HCT116 (cell line): ENCODE results near the gene APOBEC3A. TPM values are rescaled to one million over a fixed set of nuclear protein-coding genes. Genes with fewer than 3 reads are reported as not detected.

Experiments used
- ATAC-seq: fragments of 200-7000 bp; cut with Tn5 transposase; 2 replicates; pipeline ENCODE4 v1.9.1; 2020; ENCODE audit warnings: mild to moderate bottlenecking, moderate library complexity
- BruUV-seq: library from RNA; stranded (reverse); fragments of 400-500 nt; replicated peaks from 2 replicates; lab custom pipeline; 2021; lab: Mats Ljungman, UMichigan
- CTCF ChIA-PET: fragments of 300-600 bp; sonication (Branson Sonifier 250); formaldehyde crosslinking; loops from one replicate; lab custom pipeline; 2021; ENCODE audit warnings: antibody characterized with exemption; lab: Charles Lee
- POLR2A ChIA-PET: fragments of 300-600, 350-600 bp; sonication (Branson Sonifier 250); formaldehyde crosslinking; loops from one replicate; lab custom pipeline; 2021; ENCODE audit warnings: antibody characterized with exemption; lab: Charles Lee
- RAD21 ChIA-PET, 2 experiments: fragments of 300-600 bp; sonication (Branson Sonifier 250); formaldehyde crosslinking; loops; one replicate each; lab custom pipeline; 2023; ENCODE audit warnings: low total read pairs in 2 of 2; ENCODE audit not compliant: uncharacterized antibody in 2 of 2, unreplicated experiment in 2 of 2, low non-redundant PET in 1 of 2; lab: Charles Lee
- DNase-seq: peaks from one replicate; pipeline ENCODE4 v3.0.0-alpha.2; 2010; ENCODE audit warnings: low read depth, low spot score
- H2AFZ ChIP-seq: fragments of 200-600 bp; shearing (Covaris generic), sonication (generic); 2 replicates; pipeline ENCODE4 v1.6.1; 2017; ENCODE audit warnings: low read depth, mixed run types, mixed read lengths, antibody characterized with exemption, low read length; ENCODE audit not compliant: poor library complexity, severe bottlenecking
- H3K27ac ChIP-seq: 2 replicates; pipeline ENCODE4 v1.5.1; 2012; ENCODE audit warnings: low read depth, low read length
- H3K27me3 ChIP-seq: fragments of 200-600 bp; sonication (generic); 2 replicates; pipeline ENCODE4 v1.6.1; 2016; ENCODE audit warnings: mixed run types, low read length, mixed read lengths; ENCODE audit not compliant: insufficient read depth
- H3K36me3 ChIP-seq, 2 experiments: fragments of 200-500 bp in 1 of 2; fragments of 200-600 bp in 1 of 2; sonication (Bioruptor generic) in 1 of 2; sonication (generic) in 1 of 2; 2 replicates each; pipeline versions ENCODE4 v1.5.1 to v1.6.1; 2014 to 2016; ENCODE audit warnings: low read length in 2 of 2, inconsistent platforms in 1 of 2, mixed read lengths in 1 of 2, mixed run types in 1 of 2; ENCODE audit not compliant: insufficient read depth in 2 of 2, control insufficient read depth in 1 of 2
- H3K4me1 ChIP-seq, 2 experiments: fragments of 200-600 bp in 1 of 2; sonication (generic) in 1 of 2; 2 replicates each; pipeline versions ENCODE4 v1.5.1 to v1.6.1; 2012 to 2017; ENCODE audit warnings: low read length in 2 of 2, inconsistent platforms in 1 of 2, mild to moderate bottlenecking in 1 of 2, mixed read lengths in 1 of 2, mixed run types in 1 of 2, moderate library complexity in 1 of 2; ENCODE audit not compliant: insufficient read depth in 2 of 2, control insufficient read depth in 1 of 2
- H3K4me2 ChIP-seq: fragments of 200-600 bp; sonication (generic); 2 replicates; pipeline ENCODE4 v1.6.1; 2017; ENCODE audit warnings: mixed run types, low read length, mixed read lengths
- H3K4me3 ChIP-seq, 2 experiments: fragments of 200-600 bp in 1 of 2; sonication (generic) in 1 of 2; replicated peaks in 1 of 2; 2 replicates each; pipeline ENCODE4 v1.5.1; 2011 to 2016; ENCODE audit warnings: low read length in 2 of 2, control low read depth in 1 of 2, low read depth in 1 of 2, mild to moderate bottlenecking in 1 of 2, mixed read lengths in 1 of 2, mixed run types in 1 of 2
- H3K79me2 ChIP-seq: fragments of 200-600 bp; sonication (generic); 2 replicates; pipeline ENCODE4 v1.6.1; 2017; ENCODE audit warnings: mild to moderate bottlenecking, mixed run types, low read length, moderate library complexity, mixed read lengths; ENCODE audit not compliant: insufficient read depth
- H3K9ac ChIP-seq: fragments of 200-600 bp; sonication (generic); 2 replicates; pipeline ENCODE4 v1.6.1; 2016; ENCODE audit warnings: low read length, mixed read lengths
- H3K9me2 ChIP-seq: fragments of 200-600 bp; sonication (generic), shearing (Covaris generic); 2 replicates; pipeline ENCODE4 v1.6.1; 2017; ENCODE audit warnings: mixed run types, mild to moderate bottlenecking, moderate library complexity; ENCODE audit not compliant: insufficient read depth
- H3K9me3 ChIP-seq, 2 experiments: fragments of 200-500 bp in 1 of 2; fragments of 200-600 bp in 1 of 2; sonication (Bioruptor generic) in 1 of 2; sonication (generic) in 1 of 2; 2 replicates each; pipeline ENCODE4 v1.6.1; 2014 to 2017; ENCODE audit warnings: low read length in 2 of 2, mixed read lengths in 2 of 2, inconsistent platforms in 1 of 2, low read depth in 1 of 2, mild to moderate bottlenecking in 1 of 2, mixed run types in 1 of 2, moderate library complexity in 1 of 2; ENCODE audit not compliant: control insufficient read depth in 1 of 2, insufficient read depth in 1 of 2
- H4K20me1 ChIP-seq: fragments of 200-600 bp; sonication (generic), shearing (Covaris generic); 2 replicates; pipeline ENCODE4 v1.6.1; 2017; ENCODE audit warnings: mixed run types, mild to moderate bottlenecking, moderate library complexity; ENCODE audit not compliant: insufficient read depth
- CBX3 ChIP-seq: IDR thresholded peaks from 2 replicates; pipeline ENCODE4 v1.6.1; 2012; ENCODE audit warnings: low read depth
- CEBPB ChIP-seq: IDR thresholded peaks from 2 replicates; pipeline ENCODE4 v1.6.1; 2012; ENCODE audit warnings: low read depth
- ELF1 ChIP-seq: IDR thresholded peaks from 2 replicates; pipeline ENCODE4 v1.6.1; 2012; ENCODE audit warnings: low read depth, borderline replicate concordance
- EZH2 ChIP-seq: fragments of 200-600 bp; sonication (generic); IDR thresholded peaks from 2 replicates; pipeline ENCODE4 v1.6.1; 2017; ENCODE audit warnings: antibody characterized with exemption, mixed run types
- EZH2phosphoT487 ChIP-seq: fragments of 200-600 bp; IDR thresholded peaks from 2 replicates; pipeline ENCODE4 v1.6.1; 2018; ENCODE audit warnings: antibody characterized with exemption, borderline replicate concordance
- JUND ChIP-seq: IDR thresholded peaks from 2 replicates; pipeline ENCODE4 v1.6.1; 2012
- POLR2A ChIP-seq: IDR thresholded peaks from 2 replicates; pipeline ENCODE4 v1.7.0; 2011; ENCODE audit warnings: borderline replicate concordance; ENCODE audit not compliant: insufficient read depth, insufficient read length; ENCODE audit errors: extremely low read depth
- POLR2AphosphoS5 ChIP-seq: IDR thresholded peaks from 2 replicates; pipeline ENCODE4 v1.6.1; 2011; ENCODE audit warnings: mild to moderate bottlenecking, low read depth, low read length, moderate library complexity
- SIN3A ChIP-seq: IDR thresholded peaks from 2 replicates; pipeline ENCODE4 v1.6.1; 2012; ENCODE audit warnings: low read depth
- SP1 ChIP-seq: IDR thresholded peaks from 2 replicates; pipeline ENCODE4 v1.6.1; 2012; ENCODE audit warnings: low read depth
- SRF ChIP-seq: IDR thresholded peaks from 2 replicates; pipeline ENCODE4 v1.6.1; 2012; ENCODE audit warnings: low read depth
- ZFX ChIP-seq: fragments of 450-650 bp; IDR thresholded peaks from 2 replicates; pipeline ENCODE4 v1.6.1; 2017
- ZNF274 ChIP-seq: fragments of 200-500 bp; sonication (Bioruptor generic); IDR thresholded peaks from 2 replicates; pipeline ENCODE4 v1.6.1; 2014; ENCODE audit warnings: mild to moderate bottlenecking, low read depth, low read length, inconsistent platforms
- intact Hi-C: fragments of 100-400 bp; cut with micrococcal nuclease; formaldehyde crosslinking; loops from 2 replicates; pipeline ENCODE4 v1.10.0; 2022
- total RNA-seq: library from RNA; stranded (reverse); gene quantifications from one replicate; pipeline ENCODE4 v1.2.1, GENCODE V29; 2021; ENCODE audit not compliant: unreplicated experiment
- TF ChIP-seq, protein P1 (sequence below), 3 experiments: fragments of 200-600 bp in 1 of 3; sonication (generic) in 1 of 3; IDR thresholded peaks in 2 of 3; conservative IDR thresholded peaks in 1 of 3; 2 replicates each; pipeline ENCODE4 v1.5.1; 2012 to 2017; ENCODE audit warnings: low read depth in 2 of 3, low read length in 2 of 3, antibody characterized with exemption in 1 of 3, borderline replicate concordance in 1 of 3, control low read depth in 1 of 3, mild to moderate bottlenecking in 1 of 3, mixed read lengths in 1 of 3, mixed run types in 1 of 3, moderate library complexity in 1 of 3; ENCODE audit not compliant: insufficient read depth in 1 of 3

APOBEC3A gene
- total RNA-seq, 1 experiment from 2014 or later = not detected

DNA sequence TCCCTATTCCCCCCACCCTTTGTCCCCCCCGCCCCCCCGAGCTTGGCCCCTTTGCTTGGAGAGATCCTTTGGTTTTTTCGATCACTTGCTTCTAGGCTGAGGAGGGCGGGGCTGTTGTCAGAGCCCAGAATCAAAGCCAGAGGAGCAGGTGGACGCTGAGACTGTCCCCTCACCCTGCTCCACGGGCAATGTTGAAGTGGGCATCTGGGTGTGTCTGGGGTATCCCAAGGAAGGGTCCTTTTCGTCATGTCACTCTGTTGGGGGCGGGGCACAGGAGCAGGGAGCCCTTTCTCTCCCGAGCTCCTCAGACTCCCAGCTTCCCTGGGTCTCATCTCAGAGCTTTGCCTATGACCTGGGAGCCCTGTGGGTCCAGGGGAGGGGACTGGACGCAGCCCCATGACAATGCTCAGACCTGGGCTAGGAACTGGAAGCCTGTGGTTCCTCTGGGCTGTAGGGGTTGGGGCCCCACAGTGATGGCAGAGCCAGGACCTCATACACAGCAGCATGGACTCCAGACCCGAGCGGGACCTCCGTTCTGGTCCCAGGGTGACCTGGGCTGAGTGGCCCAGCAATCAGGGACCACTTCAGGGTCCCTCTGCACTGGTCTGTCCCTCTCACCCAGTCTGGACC is 2.9 kb upstream of the APOBEC3A start:
- POLR2A ChIA-PET = no interaction called here
- Histone ChIP-seq H3K79me2 (no peaks in the 10 kb centered on the region), H3K27ac (no peak overlapping the region), H3K27me3 (peaks cover 3% of the 10 kb centered on the region; the same call in 1 of the 2 replicates), H3K36me3 (no peaks in the 10 kb centered on the region), H3K9me2 (no peaks in the 10 kb centered on the region), H2AFZ (no peak overlapping the region), H3K4me3 (no peak overlapping the region), H3K4me1 (no peaks in the 10 kb centered on the region; a peak in 1 of 4 replicates), H3K4me2 (no peak overlapping the region), H3K9me3 (no peaks in the 10 kb centered on the region), H4K20me1 (no peaks in the 10 kb centered on the region), H3K9ac (no peak overlapping the region)
- RAD21 ChIA-PET = no interaction called here
- TF ChIP-seq SP1 (no peak), ZFX (no peak), ELF1 (no peak), JUND (no peak), SIN3A (no peak), EZH2 (no peak), EZH2phosphoT487 (no peak), CEBPB (no peak), POLR2AphosphoS5 (no peak), SRF (no peak), CBX3 (no peak), ZNF274 (no peak), POLR2A (no peak)
- TF ChIP-seq, protein P1, sequence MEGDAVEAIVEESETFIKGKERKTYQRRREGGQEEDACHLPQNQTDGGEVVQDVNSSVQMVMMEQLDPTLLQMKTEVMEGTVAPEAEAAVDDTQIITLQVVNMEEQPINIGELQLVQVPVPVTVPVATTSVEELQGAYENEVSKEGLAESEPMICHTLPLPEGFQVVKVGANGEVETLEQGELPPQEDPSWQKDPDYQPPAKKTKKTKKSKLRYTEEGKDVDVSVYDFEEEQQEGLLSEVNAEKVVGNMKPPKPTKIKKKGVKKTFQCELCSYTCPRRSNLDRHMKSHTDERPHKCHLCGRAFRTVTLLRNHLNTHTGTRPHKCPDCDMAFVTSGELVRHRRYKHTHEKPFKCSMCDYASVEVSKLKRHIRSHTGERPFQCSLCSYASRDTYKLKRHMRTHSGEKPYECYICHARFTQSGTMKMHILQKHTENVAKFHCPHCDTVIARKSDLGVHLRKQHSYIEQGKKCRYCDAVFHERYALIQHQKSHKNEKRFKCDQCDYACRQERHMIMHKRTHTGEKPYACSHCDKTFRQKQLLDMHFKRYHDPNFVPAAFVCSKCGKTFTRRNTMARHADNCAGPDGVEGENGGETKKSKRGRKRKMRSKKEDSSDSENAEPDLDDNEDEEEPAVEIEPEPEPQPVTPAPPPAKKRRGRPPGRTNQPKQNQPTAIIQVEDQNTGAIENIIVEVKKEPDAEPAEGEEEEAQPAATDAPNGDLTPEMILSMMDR (IDR thresholded peaks at IDR 0.05 in 2 of 3, conservative IDR thresholded peaks at IDR 0.05 in 1 of 3; ENCODE audit: borderline replicate concordance in 1 of 3, insufficient read depth in 1 of 3, low read depth in 2 of 3, low read length in 2 of 3) = no peak
- BruUV-seq = no TSS peak
- ATAC-seq (no peak), DNase-seq (no peak)
- intact Hi-C loops = no loop called here
- CTCF ChIA-PET = no interaction called here
